Mesendoderm (in vitro differentiated cells): Measurements from ENCODE around the gene CRTC1.

Experiments
- DNase-seq: peaks from one replicate; pipeline ENCODE4 v3.0.0; 2013
- H2AK5ac ChIP-seq: 2 replicates; pipeline ENCODE4 v1.6.1; 2013; ENCODE audit warnings: low read length, inconsistent platforms
- H2BK120ac ChIP-seq: 2 replicates; pipeline ENCODE4 v1.6.1; 2013; ENCODE audit warnings: low read depth, mild to moderate bottlenecking, low read length, moderate library complexity, mixed read lengths
- H2BK15ac ChIP-seq: replicated peaks from 2 replicates; pipeline ENCODE4 v1.6.1; 2013; ENCODE audit warnings: low read depth, mild to moderate bottlenecking, moderate library complexity
- H2BK5ac ChIP-seq: 2 replicates; pipeline ENCODE4 v1.6.1; 2013; ENCODE audit warnings: low read length, inconsistent platforms
- H3K18ac ChIP-seq: 2 replicates; pipeline ENCODE4 v1.6.1; 2013; ENCODE audit warnings: mild to moderate bottlenecking, low read length, mixed read lengths
- H3K23ac ChIP-seq: one replicate; pipeline ENCODE4 v1.6.1; 2013; ENCODE audit warnings: low read length
- H3K27ac ChIP-seq: 2 replicates; pipeline ENCODE4 v1.5.1; 2013; ENCODE audit warnings: low read depth, mild to moderate bottlenecking, inconsistent platforms, low read length, moderate library complexity
- H3K27me3 ChIP-seq: 2 replicates; pipeline ENCODE4 v1.6.1; 2013; ENCODE audit warnings: low read length, control low read depth, mild to moderate bottlenecking, inconsistent platforms; ENCODE audit not compliant: insufficient read depth, poor library complexity
- H3K36me3 ChIP-seq: 2 replicates; pipeline ENCODE4 v1.6.1; 2013; ENCODE audit warnings: low read length, inconsistent platforms; ENCODE audit not compliant: control insufficient read depth, insufficient read depth
- H3K4ac ChIP-seq: one replicate; pipeline ENCODE4 v1.6.1; 2013; ENCODE audit warnings: low read depth, mild to moderate bottlenecking, low read length, moderate library complexity
- H3K4me1 ChIP-seq: 2 replicates; pipeline ENCODE4 v1.6.1; 2013; ENCODE audit warnings: low read depth, low read length, inconsistent platforms; ENCODE audit not compliant: control insufficient read depth
- H3K4me2 ChIP-seq: 2 replicates; pipeline ENCODE4 v1.6.1; 2013; ENCODE audit warnings: low read length
- H3K4me3 ChIP-seq: 2 replicates; pipeline ENCODE4 v1.5.1; 2013; ENCODE audit warnings: mild to moderate bottlenecking, low read length
- H3K56ac ChIP-seq: one replicate; pipeline ENCODE4 v1.6.1; 2013; ENCODE audit warnings: low read length
- H3K79me1 ChIP-seq: 2 replicates; pipeline ENCODE4 v1.6.1; 2013; ENCODE audit warnings: low read length, inconsistent platforms
- H3K79me2 ChIP-seq: 2 replicates; pipeline ENCODE4 v1.6.1; 2013; ENCODE audit warnings: mild to moderate bottlenecking, low read length; ENCODE audit not compliant: control insufficient read depth, insufficient read depth
- H3K9ac ChIP-seq: 2 replicates; pipeline ENCODE4 v1.6.1; 2013; ENCODE audit warnings: low read length, inconsistent platforms
- H4K5ac ChIP-seq: one replicate; pipeline ENCODE4 v1.6.1; 2013; ENCODE audit warnings: low read length
- H4K8ac ChIP-seq: one replicate; pipeline ENCODE4 v1.6.1; 2013; ENCODE audit warnings: low read depth, mild to moderate bottlenecking, control low read depth, low read length, moderate library complexity
- whole genome bisulfite sequencing: extraction: QIAGEN DNeasy Blood & Tissue Kit; methylation state at CpG from one replicate; pipeline ENCODE4 v1.1.7; 2013; ENCODE audit warnings: low lambda C conversion rate, missing lambda C conversion rate; ENCODE audit not compliant: insufficient coverage; ENCODE audit errors: extremely low coverage; 5-methylcytosine and 5-hydroxymethylcytosine counted together

CRTC1 gene

DNA sequence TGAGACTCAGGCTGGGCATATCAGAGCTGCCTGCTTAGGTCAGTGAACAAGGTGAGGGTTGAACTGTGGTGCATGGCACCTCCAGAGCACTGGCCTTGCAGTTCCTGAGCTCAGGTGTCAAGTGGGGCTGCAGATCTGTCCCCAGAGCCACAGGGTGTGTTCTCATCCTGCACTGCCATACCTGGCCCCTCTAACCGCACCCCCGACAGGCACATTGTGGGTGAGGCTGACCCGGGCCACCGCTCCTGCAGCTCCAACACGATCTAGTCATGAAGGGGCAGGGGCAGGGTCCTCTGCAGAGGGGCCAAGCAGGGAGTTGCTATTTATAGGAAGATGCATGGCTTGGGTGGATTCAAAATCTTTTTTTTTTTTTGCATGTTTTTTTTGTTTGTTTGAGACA lies 16.7 kb upstream of the CRTC1 start:
- Histone ChIP-seq H2AK5ac (no peak overlapping the region), H2BK5ac (no peak overlapping the region), H3K4me1 (no peaks in the 10 kb centered on the region), H3K9ac (no peak overlapping the region), H3K27me3 (no peaks in the 10 kb centered on the region), H4K5ac (no peak overlapping the region), H3K18ac (no peak overlapping the region), H3K4ac (no peak overlapping the region), H3K79me2 (no peaks in the 10 kb centered on the region), H2BK120ac (no peak overlapping the region), H3K36me3 (no peaks in the 10 kb centered on the region), H3K23ac (no peak overlapping the region), H3K56ac (no peak overlapping the region), H2BK15ac (no peak overlapping the region), H3K4me2 (no peak overlapping the region), H3K4me3 (no peak overlapping the region), H3K79me1 (no peaks in the 10 kb centered on the region), H3K27ac (no peak overlapping the region), H4K8ac (no peak overlapping the region)
- DNase-seq = no peak
- no CpG with 5 or more reads among the region's 5 CpGs for WGBS

GRCh38 chr19:18667531-18668251 lies 15.8 kb upstream of the CRTC1 start:
- Histone ChIP-seq H2AK5ac (no peak overlapping the region), H3K27ac (no peak overlapping the region), H4K8ac (no peak overlapping the region), H3K4me1 (no peaks in the 10 kb centered on the region), H3K27me3 (no peaks in the 10 kb centered on the region), H2BK15ac (no peak overlapping the region), H3K9ac (no peak overlapping the region), H3K23ac (no peak overlapping the region), H3K4me3 (no peak overlapping the region), H3K56ac (no peak overlapping the region), H3K36me3 (no peaks in the 10 kb centered on the region), H3K79me1 (no peaks in the 10 kb centered on the region), H3K79me2 (no peaks in the 10 kb centered on the region), H2BK120ac (no peak overlapping the region), H4K5ac (no peak overlapping the region), H3K4me2 (no peak overlapping the region), H3K4ac (no peak overlapping the region), H3K18ac (no peak overlapping the region), H2BK5ac (no peak overlapping the region)
- no CpG with 5 or more reads among the region's 55 CpGs for WGBS
- no peak for DNase-seq

DNA sequence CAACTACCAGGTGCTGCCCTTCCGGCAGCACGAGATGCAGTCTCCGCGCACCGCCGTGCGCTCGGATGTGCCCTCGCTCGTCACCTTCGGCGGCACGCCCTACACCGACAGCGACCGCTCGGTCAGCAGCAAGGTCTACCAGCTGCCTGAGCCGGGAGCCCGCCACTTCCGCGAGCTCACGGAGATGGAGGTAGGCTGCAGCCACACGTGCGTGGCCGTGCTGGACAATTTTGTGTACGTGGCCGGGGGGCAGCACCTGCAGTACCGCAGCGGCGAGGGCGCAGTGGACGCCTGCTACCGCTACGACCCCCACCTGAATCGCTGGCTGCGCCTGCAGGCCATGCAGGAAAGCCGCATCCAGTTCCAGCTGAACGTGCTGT lies 15.2 kb upstream of the CRTC1 start:
- H3K27me3 ChIP-seq = no peaks in the 10 kb centered on the region
- no peak overlapping the region for H4K8ac ChIP-seq
- H3K36me3 ChIP-seq = no peaks in the 10 kb centered on the region
- no peaks in the 10 kb centered on the region for H3K79me1 ChIP-seq
- no peak for DNase-seq
- no peak overlapping the region for H2BK5ac ChIP-seq
- no peak overlapping the region for H2BK15ac ChIP-seq
- no CpG with 5 or more reads among the region's 38 CpGs for WGBS
- H2BK120ac ChIP-seq = no peak overlapping the region
- no peak overlapping the region for H3K4ac ChIP-seq
- H3K23ac ChIP-seq = no peak overlapping the region
- H3K18ac ChIP-seq = no peak overlapping the region
- H3K9ac ChIP-seq = no peak overlapping the region
- no peak overlapping the region for H3K27ac ChIP-seq
- H3K4me3 ChIP-seq = no peak overlapping the region
- H3K56ac ChIP-seq = no peak overlapping the region
- no peak overlapping the region for H4K5ac ChIP-seq
- no peak overlapping the region for H3K4me2 ChIP-seq
- H3K4me1 ChIP-seq = no peaks in the 10 kb centered on the region
- H3K79me2 ChIP-seq = no peaks in the 10 kb centered on the region
- no peak overlapping the region for H2AK5ac ChIP-seq

GRCh38 chr19:18668744-18669523 lies 14.5 kb upstream of the CRTC1 start:
- Histone ChIP-seq H3K4me3 (no peak overlapping the region), H2BK15ac (no peak overlapping the region), H2BK120ac (no peak overlapping the region), H3K23ac (no peak overlapping the region), H3K56ac (no peak overlapping the region), H3K27me3 (no peaks in the 10 kb centered on the region), H3K4ac (no peak overlapping the region), H3K4me1 (no peaks in the 10 kb centered on the region), H3K27ac (no peak overlapping the region), H3K9ac (no peak overlapping the region), H4K5ac (no peak overlapping the region), H3K36me3 (no peaks in the 10 kb centered on the region), H3K4me2 (no peak overlapping the region), H2AK5ac (no peak overlapping the region), H3K79me1 (no peaks in the 10 kb centered on the region), H3K18ac (no peak overlapping the region), H2BK5ac (no peak overlapping the region), H3K79me2 (no peaks in the 10 kb centered on the region), H4K8ac (no peak overlapping the region)
- no peak for DNase-seq
- no CpG with 5 or more reads among the region's 58 CpGs for WGBS

DNA sequence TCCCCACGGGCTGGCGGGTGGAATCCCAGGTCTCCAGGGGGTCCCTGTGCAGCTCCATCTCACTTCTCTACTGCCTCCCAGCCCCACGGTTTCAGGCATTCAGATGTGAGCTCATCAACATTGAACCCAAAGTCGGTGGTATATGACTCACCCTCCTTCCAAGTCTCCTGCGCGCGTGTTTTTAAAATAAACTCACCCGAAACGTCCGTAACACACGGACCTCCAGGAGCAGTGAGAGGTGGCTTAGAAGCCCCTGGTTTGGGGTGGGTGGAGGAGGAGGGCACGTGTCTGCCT lies 14.0 kb upstream of the CRTC1 start:
- H3K36me3 ChIP-seq = no peaks in the 10 kb centered on the region
- no peak overlapping the region for H3K27ac ChIP-seq
- H3K27me3 ChIP-seq = no peaks in the 10 kb centered on the region
- H2BK15ac ChIP-seq = no peak overlapping the region
- H4K8ac ChIP-seq = no peak overlapping the region
- no peak overlapping the region for H2AK5ac ChIP-seq
- no peak overlapping the region for H2BK120ac ChIP-seq
- H3K4ac ChIP-seq = no peak overlapping the region
- no peak overlapping the region for H2BK5ac ChIP-seq
- no peaks in the 10 kb centered on the region for H3K79me2 ChIP-seq
- no peaks in the 10 kb centered on the region for H3K79me1 ChIP-seq
- no peak overlapping the region for H4K5ac ChIP-seq
- no peak overlapping the region for H3K9ac ChIP-seq
- H3K18ac ChIP-seq = no peak overlapping the region
- no peaks in the 10 kb centered on the region for H3K4me1 ChIP-seq
- no peak overlapping the region for H3K23ac ChIP-seq
- no peak for DNase-seq
- H3K4me3 ChIP-seq = no peak overlapping the region
- no peak overlapping the region for H3K4me2 ChIP-seq
- no CpG with 5 or more reads among the region's 12 CpGs for WGBS
- no peak overlapping the region for H3K56ac ChIP-seq

- no peak overlapping the region for H3K4me2 ChIP-seq
- H2AK5ac ChIP-seq = no peak overlapping the region
- H4K8ac ChIP-seq = no peak overlapping the region
- no peaks in the 10 kb centered on the region for H3K27me3 ChIP-seq
- H3K4me3 ChIP-seq = no peak overlapping the region
- H3K79me1 ChIP-seq = no peaks in the 10 kb centered on the region
- H4K5ac ChIP-seq = no peak overlapping the region
- no peak overlapping the region for H2BK15ac ChIP-seq
- H3K4ac ChIP-seq = no peak overlapping the region
- H3K79me2 ChIP-seq = no peaks in the 10 kb centered on the region
- H2BK5ac ChIP-seq = no peak overlapping the region
- no peak overlapping the region for H2BK120ac ChIP-seq
- no peak for DNase-seq
- H3K9ac ChIP-seq = no peak overlapping the region
- no peak overlapping the region for H3K23ac ChIP-seq
- H3K27ac ChIP-seq = no peak overlapping the region
- H3K36me3 ChIP-seq = no peaks in the 10 kb centered on the region
- no peaks in the 10 kb centered on the region for H3K4me1 ChIP-seq
- WGBS = no CpG with 5 or more reads among the region's 11 CpGs
- no peak overlapping the region for H3K18ac ChIP-seq
- H3K56ac ChIP-seq = no peak overlapping the region
Measured at GRCh38 chr19:18669883-18670282, 13.6 kb upstream of the CRTC1 start.
